Ectodermal cell (in vitro differentiated cells): ENCODE measurements around the gene KCNB1. TPM values are rescaled to one million over a fixed set of nuclear protein-coding genes. Genes with fewer than 3 reads are reported as not detected.
A peak's percentile ranks its signal among the peaks of the same experiment; 100 is the strongest.

ENCODE experiments used
- H3K27ac ChIP-seq: 2 replicates; pipeline ENCODE4 v1.7.0; 2013; ENCODE audit warnings: mild to moderate bottlenecking, low read depth, low read length; ENCODE audit not compliant: insufficient read depth, poor library complexity, severe bottlenecking
- H3K27me3 ChIP-seq: 2 replicates; pipeline ENCODE4 v1.7.0; 2013; ENCODE audit warnings: mild to moderate bottlenecking, low read length; ENCODE audit not compliant: insufficient read depth, control insufficient read depth, poor library complexity, severe bottlenecking
- H3K36me3 ChIP-seq: one replicate; pipeline ENCODE4 v1.7.0; 2013; ENCODE audit warnings: low read length; ENCODE audit not compliant: control insufficient read depth, insufficient read depth
- H3K4me1 ChIP-seq: one replicate; pipeline ENCODE4 v1.7.0; 2013; ENCODE audit warnings: low read length; ENCODE audit not compliant: control insufficient read depth, insufficient read depth
- H3K4me3 ChIP-seq: 2 replicates; pipeline ENCODE4 v1.7.0; 2013; ENCODE audit warnings: low read depth, low read length, control low read depth; ENCODE audit not compliant: insufficient read depth
- H3K9me3 ChIP-seq: 2 replicates; pipeline ENCODE4 v1.7.0; 2013; ENCODE audit warnings: mild to moderate bottlenecking, low read length, moderate library complexity; ENCODE audit not compliant: control insufficient read depth
- WGBS, 2 experiments: methylation state at CpG; one replicate each; pipeline ENCODE4 v1.1.7; 2013; ENCODE audit warnings: missing lambda C conversion rate in 2 of 2; 5-methylcytosine and 5-hydroxymethylcytosine counted together
- polyA plus RNA-seq, 4 experiments: library from polyadenylated mRNA; stranded (reverse); fragments of 50-300 nt; gene quantifications; one replicate each; pipeline ENCODE4 v1.2.3, GENCODE V29; 2013

KCNB1 gene
- polyA plus RNA-seq (2013, experiment 1 of 4), result 2.2 TPM
- polyA plus RNA-seq (2013, experiment 2 of 4), result 2.7 TPM
- polyA plus RNA-seq (2013, experiment 3 of 4), result 2.2 TPM
- polyA plus RNA-seq (2013, experiment 4 of 4), result 3.4 TPM

DNA sequence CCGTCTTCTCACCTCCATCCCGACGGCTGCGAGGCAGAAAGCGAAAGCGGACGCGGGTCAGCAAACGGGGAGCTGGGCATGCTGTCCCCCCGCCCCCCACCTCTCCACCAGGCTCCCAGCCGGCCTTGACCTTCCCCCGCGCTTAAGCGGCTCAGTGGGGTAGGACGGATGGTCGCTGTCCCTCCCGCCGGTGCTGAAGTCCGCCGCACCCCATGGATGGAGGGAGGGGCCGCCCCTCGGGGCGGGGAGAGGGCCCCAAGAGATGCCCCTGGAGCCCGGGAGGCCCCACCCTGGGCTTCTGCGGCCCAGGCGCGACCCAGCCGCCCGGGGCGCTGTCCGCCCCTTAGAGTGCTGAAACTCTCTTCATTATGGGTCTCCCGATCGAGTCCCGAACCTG lies at the start of gene KCNB1:
KCNB1 (minus strand) TSS at position 48 of the 397 bp plus-strand sequence. CDS start 188 bp downstream, outside the sequence.
- H3K27me3 ChIP-seq, result peaks cover 57% of the 10 kb centered on the region
- peak within 1 kb of the TSS; percentile 59 for H3K4me3 ChIP-seq
- H3K4me1 ChIP-seq, result peaks cover 7% of the 10 kb centered on the region
- no peaks in the 10 kb centered on the region for H3K9me3 ChIP-seq
- H3K27ac ChIP-seq, result no peak within 1 kb of the TSS
- H3K36me3 ChIP-seq, result no peaks in the 10 kb centered on the region
- WGBS, 2 experiments, result 2 to 4% methylated on average over 34 of the region's 34 CpGs

DNA sequence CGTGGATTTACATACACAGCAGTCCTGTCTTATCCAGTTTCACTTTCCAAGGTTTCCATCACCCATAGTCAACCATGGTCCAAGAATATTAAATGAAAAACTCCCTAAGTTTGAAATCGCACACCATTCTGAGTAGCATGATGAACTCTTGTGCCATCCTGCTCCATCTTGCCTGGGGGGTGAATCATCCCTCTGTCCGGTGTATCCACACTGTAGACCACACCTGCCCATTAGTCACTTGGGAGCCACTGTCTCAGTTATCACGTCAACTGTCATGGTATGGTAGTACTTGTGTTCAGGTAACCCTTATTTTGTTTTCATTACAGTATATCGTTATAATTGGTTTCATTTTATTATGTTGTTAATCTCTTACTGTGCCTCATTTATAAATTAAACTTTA lies 47.0 kb upstream of the KCNB1 start:
- no peaks in the 10 kb centered on the region for H3K4me1 ChIP-seq
- H3K36me3 ChIP-seq, result peaks cover 3% of the 10 kb centered on the region
- 93 to 96% methylated on average over 4 to 5 of the region's 5 CpGs for WGBS, 2 experiments

DNA sequence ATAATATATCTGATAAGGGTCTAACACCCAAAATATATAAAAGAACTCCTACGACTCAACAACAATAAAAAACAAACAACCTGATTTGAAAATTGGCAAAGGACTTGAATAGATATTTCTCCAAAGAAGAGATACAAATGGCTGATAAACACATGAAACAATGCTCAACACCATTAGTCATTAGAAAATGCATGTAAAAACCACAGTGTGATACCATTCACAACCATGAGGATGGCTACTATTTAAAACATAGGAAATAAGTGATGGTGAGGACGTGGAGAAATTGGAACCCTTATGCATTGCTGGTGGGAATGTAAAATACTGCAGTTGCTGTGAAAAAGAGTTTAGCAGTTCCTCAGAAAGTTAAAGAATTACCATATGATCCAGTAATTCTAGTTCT lies 44.1 kb upstream of the KCNB1 start:
- Histone ChIP-seq H3K4me1 (no peaks in the 10 kb centered on the region), H3K27ac (no peak overlapping the region), H3K4me3 (no peak overlapping the region), H3K9me3 (no peaks in the 10 kb centered on the region), H3K27me3 (no peaks in the 10 kb centered on the region), H3K36me3 (peaks cover 10% of the 10 kb centered on the region)
- 83 to 89% methylated on average over 1 to 2 of the region's 2 CpGs for WGBS, 2 experiments

More for the DNA sequence above, 47.0 kb upstream of the KCNB1 start:
- Histone ChIP-seq H3K27me3 (no peaks in the 10 kb centered on the region), H3K27ac (no peak overlapping the region), H3K9me3 (no peaks in the 10 kb centered on the region), H3K4me3 (no peak overlapping the region)

DNA sequence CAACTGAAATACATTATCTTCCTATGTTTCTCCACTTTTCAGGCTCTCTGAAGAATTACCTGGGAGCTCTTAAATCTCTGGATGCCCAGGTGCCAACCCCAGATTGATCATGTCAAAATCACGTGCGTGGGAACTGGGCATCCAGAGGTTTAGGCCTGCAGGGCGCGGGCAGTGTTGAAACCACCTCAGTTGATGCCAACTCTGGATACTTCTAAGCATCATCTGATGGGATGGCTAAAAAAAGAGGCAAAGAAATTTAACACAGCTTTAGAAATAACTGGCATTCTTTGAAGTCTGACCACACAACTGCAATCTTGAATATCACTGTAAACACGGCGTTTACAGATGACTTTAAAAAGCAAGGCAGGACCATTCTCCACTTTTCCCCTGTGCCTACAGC lies 43.6 kb upstream of the KCNB1 start:
- Histone ChIP-seq H3K4me1 (no peaks in the 10 kb centered on the region), H3K36me3 (peaks cover 10% of the 10 kb centered on the region), H3K4me3 (no peak overlapping the region), H3K27ac (no peak overlapping the region), H3K27me3 (no peaks in the 10 kb centered on the region), H3K9me3 (no peaks in the 10 kb centered on the region)
- 98 to 99% methylated on average over 6 of the region's 6 CpGs for WGBS, 2 experiments

DNA sequence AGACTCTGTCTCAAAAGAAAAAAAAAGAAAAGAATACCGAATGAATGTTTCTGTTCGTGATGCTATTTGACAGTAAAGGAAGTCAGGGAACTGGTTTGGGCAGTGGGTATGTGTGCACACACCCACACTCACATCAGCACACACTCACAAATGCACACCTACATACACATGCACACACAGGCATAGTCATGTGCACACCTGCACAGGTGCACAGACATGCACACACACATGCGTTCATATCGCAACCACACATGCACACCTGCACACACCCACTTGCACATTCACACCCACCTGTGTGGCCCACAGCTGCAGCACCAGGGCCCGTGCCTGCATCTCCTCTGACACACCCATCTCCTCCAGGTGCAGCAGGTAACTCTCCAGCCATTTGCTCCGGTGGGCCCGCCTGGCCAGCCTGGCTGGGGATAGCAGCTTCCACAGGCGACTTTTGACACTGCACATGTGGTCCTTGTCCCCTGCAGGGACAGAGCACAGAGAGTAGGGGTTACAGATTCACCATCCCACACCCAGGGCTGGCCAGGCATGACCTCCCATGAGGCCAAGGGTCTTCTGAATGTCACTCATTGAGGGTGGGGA lies 41.4 kb upstream of the KCNB1 start:
- Histone ChIP-seq H3K4me1 (no peaks in the 10 kb centered on the region), H3K27me3 (no peaks in the 10 kb centered on the region), H3K9me3 (no peaks in the 10 kb centered on the region), H3K27ac (no peak overlapping the region), H3K36me3 (peaks cover 10% of the 10 kb centered on the region), H3K4me3 (no peak overlapping the region)
- WGBS, 2 experiments, result 92 to 94% methylated on average over 8 of the region's 8 CpGs

DNA sequence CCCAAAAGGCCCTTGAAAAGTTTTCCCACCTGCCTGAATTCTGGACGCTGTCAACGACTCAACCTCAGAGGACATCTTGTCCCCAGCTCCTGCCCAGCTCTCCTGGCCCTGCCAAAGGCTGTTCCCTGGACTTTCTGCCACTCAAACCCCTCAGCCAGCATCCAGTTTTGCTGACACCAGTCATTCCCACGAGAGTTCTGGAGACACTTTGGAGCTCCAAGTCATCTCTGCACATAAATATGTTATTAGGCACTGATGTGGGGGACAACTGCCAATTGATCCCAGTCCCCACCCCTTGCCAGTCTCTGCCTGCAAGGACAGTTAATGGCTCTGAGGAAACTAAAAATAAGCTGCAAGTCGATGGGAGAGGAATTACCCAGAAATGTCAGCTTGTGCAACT lies 38.9 kb upstream of the KCNB1 start:
- H3K27ac ChIP-seq, result no peak overlapping the region
- no peaks in the 10 kb centered on the region for H3K27me3 ChIP-seq
- H3K4me3 ChIP-seq, result no peak overlapping the region
- WGBS, 2 experiments, result 94 to 95% methylated on average over 4 of the region's 4 CpGs
- no peaks in the 10 kb centered on the region for H3K4me1 ChIP-seq
- no peaks in the 10 kb centered on the region for H3K9me3 ChIP-seq
- H3K36me3 ChIP-seq, result peaks cover 10% of the 10 kb centered on the region

DNA sequence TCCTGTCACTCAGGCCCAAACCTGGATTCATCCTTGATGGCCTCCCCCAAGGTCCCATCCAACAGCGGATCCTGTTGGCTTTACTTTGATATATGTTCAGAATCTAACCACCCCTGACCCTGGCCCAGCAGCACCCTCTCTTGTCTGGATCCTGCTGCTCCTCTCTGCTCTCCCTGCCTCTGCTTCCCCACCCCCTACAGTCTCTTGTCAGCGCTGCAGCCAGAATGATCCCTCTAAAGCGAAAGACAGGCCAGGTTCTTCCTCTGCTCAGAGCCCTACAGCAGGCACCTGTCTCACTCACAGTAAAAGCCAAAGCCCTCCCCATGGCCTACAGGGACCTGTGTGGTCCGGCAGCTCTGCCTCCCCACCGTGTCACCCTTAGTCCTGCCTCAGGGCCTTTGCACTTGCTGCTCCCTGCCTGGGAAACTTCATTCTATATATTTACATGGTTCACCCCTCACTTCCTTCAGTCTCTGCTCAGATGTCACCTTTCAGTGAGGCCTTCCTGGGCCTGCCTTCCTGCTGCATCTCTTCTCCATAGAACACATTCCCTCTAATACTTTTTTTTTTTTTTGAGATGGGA lies 37.4 kb upstream of the KCNB1 start:
- H3K4me3 ChIP-seq, result no peak overlapping the region
- whole genome bisulfite sequencing, 2 experiments, result 81 to 82% methylated on average over 5 of the region's 5 CpGs
- H3K9me3 ChIP-seq, result no peaks in the 10 kb centered on the region
- H3K4me1 ChIP-seq, result no peaks in the 10 kb centered on the region
- H3K27me3 ChIP-seq, result no peaks in the 10 kb centered on the region
- H3K36me3 ChIP-seq, result peaks cover 7% of the 10 kb centered on the region
- no peak overlapping the region for H3K27ac ChIP-seq

DNA sequence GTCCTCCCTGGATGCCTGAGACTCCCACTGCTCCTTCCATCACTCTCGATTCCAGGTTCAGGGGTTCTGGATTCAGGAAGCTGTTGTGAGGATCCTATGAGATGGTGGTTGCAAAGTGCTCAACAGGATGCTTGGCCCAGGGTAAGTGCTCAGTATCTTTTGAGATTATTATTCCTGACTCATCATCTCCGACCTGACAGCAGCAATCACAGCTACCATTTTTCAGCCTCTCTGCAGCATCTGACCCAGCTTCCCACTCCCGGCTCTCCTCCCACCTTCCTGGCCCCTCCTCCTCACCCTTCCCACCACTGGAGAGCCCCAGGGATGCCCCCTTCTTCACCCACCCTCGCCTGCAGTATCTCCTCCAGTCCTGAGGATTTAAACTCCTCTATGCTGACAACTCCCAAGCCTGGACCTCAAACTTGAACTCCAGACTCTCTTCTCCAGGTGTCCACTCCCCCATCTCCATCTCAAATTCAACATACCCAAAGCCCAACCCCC lies 36.8 kb upstream of the KCNB1 start:
- Histone ChIP-seq H3K27me3 (no peaks in the 10 kb centered on the region), H3K27ac (no peak overlapping the region), H3K4me1 (no peaks in the 10 kb centered on the region), H3K4me3 (no peak overlapping the region), H3K36me3 (peaks cover 5% of the 10 kb centered on the region), H3K9me3 (no peaks in the 10 kb centered on the region)
- WGBS, 2 experiments, result 88 to 89% methylated on average over 4 of the region's 4 CpGs

DNA sequence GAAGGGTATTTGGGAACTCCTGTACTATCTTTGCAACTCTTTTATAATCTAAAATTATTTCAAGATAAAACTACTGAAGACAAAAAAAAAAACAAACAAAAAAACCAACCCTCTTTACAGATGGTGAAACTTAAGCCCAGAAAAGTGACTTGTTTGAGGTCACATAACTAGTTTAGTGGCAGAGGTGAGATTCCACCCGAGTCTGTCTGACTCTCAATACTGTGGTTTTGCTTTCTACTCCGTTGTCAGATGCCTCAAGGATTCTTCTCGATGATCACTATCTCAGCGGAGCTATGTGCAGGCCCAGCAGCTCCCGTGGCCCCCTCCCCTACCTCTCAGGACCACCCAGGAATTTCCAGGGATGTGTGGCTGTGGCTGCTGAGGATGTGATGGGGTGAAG lies 36.1 kb upstream of the KCNB1 start:
- Histone ChIP-seq H3K9me3 (no peaks in the 10 kb centered on the region), H3K4me1 (no peaks in the 10 kb centered on the region), H3K4me3 (no peak overlapping the region), H3K27ac (no peak overlapping the region), H3K27me3 (no peaks in the 10 kb centered on the region), H3K36me3 (no peaks in the 10 kb centered on the region)
- WGBS, 2 experiments, result 89 to 92% methylated on average over 5 of the region's 5 CpGs

DNA sequence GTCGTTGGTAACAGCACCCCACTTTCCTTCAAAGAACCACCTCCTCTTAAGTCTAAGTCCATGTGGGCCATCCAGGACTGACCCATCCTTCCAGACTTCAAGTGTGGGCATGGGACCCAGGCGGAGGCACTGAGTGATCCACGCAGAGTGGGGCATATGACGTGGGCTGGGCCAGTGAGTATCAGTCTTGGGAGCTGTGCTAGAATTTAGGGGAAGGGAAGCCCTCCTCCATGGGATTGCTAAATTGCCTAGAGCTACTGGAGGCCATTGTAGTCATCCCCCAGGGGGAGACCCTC lies 35.3 kb upstream of the KCNB1 start:
- 94 to 96% methylated on average over 4 of the region's 4 CpGs for WGBS, 2 experiments
- Histone ChIP-seq H3K4me1 (no peaks in the 10 kb centered on the region), H3K9me3 (no peaks in the 10 kb centered on the region), H3K27me3 (no peaks in the 10 kb centered on the region), H3K4me3 (no peak overlapping the region), H3K27ac (no peak overlapping the region), H3K36me3 (no peaks in the 10 kb centered on the region)
